BJ (cell line): ENCODE measurements around the gene MCU. TPM values are rescaled to one million over a fixed set of nuclear protein-coding genes. Genes with fewer than 3 reads are reported as not detected.

Experiments used
- CTCF ChIA-PET: fragments of 350-600 bp; formaldehyde crosslinking; extraction: SDS; loops from one replicate; lab custom pipeline; 2021; ENCODE audit warnings: antibody characterized with exemption, inconsistent platforms; lab: Yijun Ruan, JAX
- POLR2A ChIA-PET: fragments of 300-600 bp; sonication (Branson Sonifier 250); formaldehyde crosslinking; extraction: SDS; loops from one replicate; lab custom pipeline; 2021; ENCODE audit warnings: antibody characterized with exemption; lab: Charles Lee
- DNase-seq: peaks from one replicate; pipeline ENCODE4 v3.0.0-alpha.2; 2011; ENCODE audit warnings: low read depth
- H3K27me3 ChIP-seq: 2 replicates; pipeline ENCODE4 v1.6.0; 2011; ENCODE audit warnings: low read length; ENCODE audit not compliant: control insufficient read depth, insufficient read depth
- H3K36me3 ChIP-seq: 2 replicates; pipeline ENCODE4 v1.5.1; 2011; ENCODE audit warnings: low read length; ENCODE audit not compliant: control insufficient read depth, insufficient read depth
- H3K4me3 ChIP-seq: 2 replicates; pipeline ENCODE4 v1.5.1; 2011; ENCODE audit warnings: low read depth, mild to moderate bottlenecking, control low read depth, low read length
- CTCF ChIP-seq: IDR thresholded peaks from 2 replicates; pipeline ENCODE4 v1.5.1; 2011; ENCODE audit warnings: low read depth, mild to moderate bottlenecking, control low read depth, inconsistent platforms, low read length, moderate library complexity; ENCODE audit not compliant: insufficient read depth
- polyA plus RNA-seq: library from polyadenylated mRNA; depleted of rRNA; stranded (reverse); fragments of >200 nt; gene quantifications from 2 replicates; pipeline ENCODE4 v1.2.3, GENCODE V29; 2011

Gene MCU
- polyA plus RNA-seq, 1 experiment = 78.7 TPM

- no peak for DNase-seq
- no peak overlapping the region for H3K4me3 ChIP-seq
- ChIA-PET POLR2A (no interaction called here), CTCF (no interaction called here)
- H3K27me3 ChIP-seq = no peaks in the 10 kb centered on the region
- no peak for TF ChIP-seq CTCF
- H3K36me3 ChIP-seq = no peaks in the 10 kb centered on the region
Measured at GRCh38 chr10:72814099-72814790, 122.3 kb downstream of the MCU start.

- TF ChIP-seq CTCF = no peak
- CTCF ChIA-PET = interaction anchor here (1.2 kb wide), 1 partner anchor 18 kb away, joined by 3 read pairs; no protein-coding TSS in a partner anchor
- POLR2A ChIA-PET = no interaction called here
- Histone ChIP-seq H3K4me3 (no peak overlapping the region), H3K27me3 (no peaks in the 10 kb centered on the region), H3K36me3 (no peaks in the 10 kb centered on the region)
- DNase-seq = no peak
Measured at GRCh38 chr10:72816565-72816964, 124.6 kb downstream of the MCU start.

GRCh38 chr10:72818076-72818475, 126.1 kb downstream of the MCU start:
- no peaks in the 10 kb centered on the region for H3K36me3 ChIP-seq
- H3K27me3 ChIP-seq = no peaks in the 10 kb centered on the region
- no peak for TF ChIP-seq CTCF
- ChIA-PET CTCF (interaction anchor here (1.0 kb wide), 1 partner anchor 16 kb away, joined by 3 read pairs; no protein-coding TSS in a partner anchor), POLR2A (no interaction called here)
- no peak for DNase-seq
- no peak overlapping the region for H3K4me3 ChIP-seq

- CTCF ChIA-PET = no interaction called here
- DNase-seq = no peak
- H3K27me3 ChIP-seq = no peaks in the 10 kb centered on the region
- no peak overlapping the region for H3K4me3 ChIP-seq
- TF ChIP-seq CTCF = no peak
- POLR2A ChIA-PET = no interaction called here
- H3K36me3 ChIP-seq = no peaks in the 10 kb centered on the region
Measured at GRCh38 chr10:72819053-72819452, 127.1 kb downstream of the MCU start.

GRCh38 chr10:72821606-72822005, 129.7 kb downstream of the MCU start:
- no peaks in the 10 kb centered on the region for H3K27me3 ChIP-seq
- ChIA-PET CTCF (interaction anchor here (2.3 kb wide), 1 partner anchor 12 kb away, joined by 11 read pairs; no protein-coding TSS in a partner anchor), POLR2A (no interaction called here)
- H3K4me3 ChIP-seq = no peak overlapping the region
- TF ChIP-seq CTCF = no peak
- DNase-seq = no peak
- no peaks in the 10 kb centered on the region for H3K36me3 ChIP-seq
